Prostate gland (tissue), 2 donors: ENCODE data around the gene VRK3. TPM values are rescaled to one million over a fixed set of nuclear protein-coding genes. Genes with fewer than 3 reads are reported as not detected.

Source experiments
- DNase-seq: peaks from one replicate; pipeline ENCODE4 v3.0.0-alpha.2; 2019; ENCODE audit warnings: low spot score
- H3K27ac ChIP-seq, 2 donors: fragments of 200-600 bp; sonication (generic); 2 replicates each; pipeline ENCODE4 v1.5.1; 2017 to 2019
- H3K27me3 ChIP-seq: fragments of 200-600 bp; sonication (generic); replicated peaks from 2 replicates; pipeline ENCODE4 v1.5.1; 2019; ENCODE audit not compliant: insufficient read depth
- H3K36me3 ChIP-seq, 2 donors: fragments of 200-600 bp; sonication (generic); 1 replicate in 1 of 2; 2 replicates in 1 of 2; pipeline versions ENCODE4 v1.5.1 to v1.8.1; 2017 to 2019
- H3K4me1 ChIP-seq: fragments of 200-600 bp; sonication (generic); replicated peaks from 2 replicates; pipeline ENCODE4 v1.5.1; 2019
- H3K4me3 ChIP-seq, 2 donors: fragments of 200-600 bp; sonication (generic); 2 replicates each; pipeline ENCODE4 v1.5.1; 2017 to 2019
- H3K9me3 ChIP-seq: fragments of 200-600 bp; sonication (generic); 2 replicates; pipeline ENCODE4 v1.5.1; 2017
- CTCF ChIP-seq, 4 experiments: fragments of 200-600 bp in 2 of 4; fragments of 450-650 bp in 2 of 4; sonication (generic) in 2 of 4; IDR thresholded peaks; 1 replicate in 3 of 4; 2 replicates in 1 of 4; pipeline ENCODE4 v1.5.1; 2016 to 2019; ENCODE audit warnings: antibody characterized with exemption in 4 of 4, mild to moderate bottlenecking in 2 of 4, moderate library complexity in 2 of 4
- POLR2A ChIP-seq: fragments of 450-650 bp; IDR thresholded peaks from one replicate; pipeline ENCODE4 v1.6.1; 2016; ENCODE audit warnings: antibody characterized with exemption, mild to moderate bottlenecking
- POLR2AphosphoS5 ChIP-seq: sonication (generic); formaldehyde crosslinking; IDR thresholded peaks from one replicate; pipeline ENCODE4 v1.6.1; 2017; ENCODE audit warnings: antibody characterized with exemption
- WGBS: methylation state at CpG from one replicate; pipeline ENCODE4 v1.1.5; 2018; 5-methylcytosine and 5-hydroxymethylcytosine counted together
- intact Hi-C: fragments of 100-400 bp; cut with DNase I; formaldehyde crosslinking; loops from one replicate; pipeline ENCODE4 v1.14.2; 2022
- total RNA-seq, 2 donors: library from RNA; depleted of rRNA; stranded (reverse); fragments of >200 nt; gene quantifications; one replicate each; pipeline ENCODE4 v1.1.0, GENCODE V29; 2016

Gene VRK3
- total RNA-seq, 2 donors from 2014 or later = 47.8 to 76.5 TPM

- 67% methylated on average over 10 of the region's 10 CpGs for WGBS
- no peak for DNase-seq
- Histone ChIP-seq H3K27ac (no peak overlapping the region), H3K4me1 (no peaks in the 10 kb centered on the region), H3K9me3 (no peaks in the 10 kb centered on the region), H3K27me3 (no peaks in the 10 kb centered on the region), H3K36me3 (no peaks in the 10 kb centered on the region), H3K4me3 (no peak overlapping the region)
- TF ChIP-seq POLR2A (no peak), CTCF (IDR thresholded peaks at IDR 0.05) (no peak), POLR2AphosphoS5 (no peak)
- intact Hi-C loops = no loop called here
Observed at GRCh38 chr19:49957262-49957915, 67.8 kb downstream of the VRK3 start.

GRCh38 chr19:49956115-49956495, 69.1 kb downstream of the VRK3 start:
- Histone ChIP-seq H3K9me3 (no peaks in the 10 kb centered on the region), H3K27ac (no peak overlapping the region), H3K36me3 (no peaks in the 10 kb centered on the region), H3K4me1 (no peaks in the 10 kb centered on the region), H3K4me3 (no peak overlapping the region), H3K27me3 (no peaks in the 10 kb centered on the region)
- DNase-seq = no peak
- WGBS = 48% methylated on average over 9 of the region's 9 CpGs
- no peak for TF ChIP-seq POLR2A
- TF ChIP-seq CTCF (IDR thresholded peaks at IDR 0.05) = no peak
- TF ChIP-seq POLR2AphosphoS5 = no peak
- intact Hi-C loops = no loop called here

GRCh38 chr19:49954933-49955332, 70.2 kb downstream of the VRK3 start:
- intact Hi-C loops = no loop called here
- H3K9me3 ChIP-seq = no peaks in the 10 kb centered on the region
- no peaks in the 10 kb centered on the region for H3K36me3 ChIP-seq
- H3K27me3 ChIP-seq = no peaks in the 10 kb centered on the region
- no peak overlapping the region for H3K27ac ChIP-seq
- no peak for DNase-seq
- WGBS = 71% methylated on average over 11 of the region's 11 CpGs
- no peaks in the 10 kb centered on the region for H3K4me1 ChIP-seq
- no peak for TF ChIP-seq POLR2A
- no peak for TF ChIP-seq CTCF (IDR thresholded peaks at IDR 0.05)
- no peak for TF ChIP-seq POLR2AphosphoS5
- no peak overlapping the region for H3K4me3 ChIP-seq

- TF ChIP-seq POLR2A = no peak
- no peak for TF ChIP-seq CTCF (IDR thresholded peaks at IDR 0.05)
- TF ChIP-seq POLR2AphosphoS5 = no peak
- WGBS = 28% methylated on average over 12 of the region's 12 CpGs
- Histone ChIP-seq H3K9me3 (no peaks in the 10 kb centered on the region), H3K36me3 (no peaks in the 10 kb centered on the region), H3K27me3 (no peaks in the 10 kb centered on the region), H3K27ac (no peak overlapping the region), H3K4me1 (no peaks in the 10 kb centered on the region), H3K4me3 (no peak overlapping the region)
- no peak for DNase-seq
- intact Hi-C loops = no loop called here
Observed at GRCh38 chr19:49954092-49954829, 70.9 kb downstream of the VRK3 start.

GRCh38 chr19:49953416-49953815, 71.8 kb downstream of the VRK3 start:
- no peak overlapping the region for H3K4me3 ChIP-seq
- no peak overlapping the region for H3K27ac ChIP-seq
- H3K4me1 ChIP-seq = no peaks in the 10 kb centered on the region
- H3K27me3 ChIP-seq = no peaks in the 10 kb centered on the region
- DNase-seq = no peak
- TF ChIP-seq CTCF (IDR thresholded peaks at IDR 0.05) (no peak), POLR2A (no peak), POLR2AphosphoS5 (no peak)
- no peaks in the 10 kb centered on the region for H3K9me3 ChIP-seq
- WGBS = 68% methylated on average over 7 of the region's 7 CpGs
- intact Hi-C loops = no loop called here
- no peaks in the 10 kb centered on the region for H3K36me3 ChIP-seq
